HepG2 (cell line): ENCODE results near the gene RAPGEF5. TPM values are rescaled to one million over a fixed set of nuclear protein-coding genes. Genes with fewer than 3 reads are reported as not detected.

Experiments used
- ESRRA ChIP-seq: sonication (generic); formaldehyde crosslinking; IDR thresholded peaks from 2 replicates; pipeline ENCODE4 v1.5.1; 2020; ENCODE audit warnings: mild to moderate bottlenecking, low read depth, missing genetic modification reagents
- GZF1 ChIP-seq: sonication (generic); formaldehyde crosslinking; IDR thresholded peaks from 2 replicates; pipeline ENCODE4 v1.5.1; 2020; ENCODE audit warnings: mild to moderate bottlenecking, missing genetic modification reagents
- HIVEP1 ChIP-seq: sonication (generic); formaldehyde crosslinking; IDR thresholded peaks from 2 replicates; pipeline ENCODE4 v1.4.0; 2020; ENCODE audit warnings: mild to moderate bottlenecking, missing genetic modification reagents
- KMT2B ChIP-seq: IDR thresholded peaks from 2 replicates; pipeline ENCODE4 v1.6.1; 2016; ENCODE audit warnings: missing genetic modification reagents, missing compliant biosample characterization
- NCOA1 ChIP-seq: sonication (generic); formaldehyde crosslinking; IDR thresholded peaks from 2 replicates; pipeline ENCODE4 v1.9.0; 2021; ENCODE audit warnings: missing genetic modification reagents
- PAX8 ChIP-seq: sonication (generic); formaldehyde crosslinking; IDR thresholded peaks from 2 replicates; pipeline ENCODE4 v1.8.0; 2022; ENCODE audit warnings: mild to moderate bottlenecking, missing genetic modification reagents, borderline replicate concordance
- ZC3H4 ChIP-seq: sonication (generic); formaldehyde crosslinking; IDR thresholded peaks from 2 replicates; pipeline ENCODE4 v1.4.0; 2020; ENCODE audit warnings: missing genetic modification reagents, borderline replicate concordance
- ZNF282 ChIP-seq: fragments of 450-650 bp; IDR thresholded peaks from 2 replicates; pipeline ENCODE4 v1.6.1; 2018; ENCODE audit not compliant: partially characterized antibody
- ZNF543 ChIP-seq: sonication (generic); formaldehyde crosslinking; IDR thresholded peaks from 2 replicates; pipeline ENCODE4 v1.4.0; 2020; ENCODE audit warnings: mild to moderate bottlenecking, missing genetic modification reagents
- ZNF616 ChIP-seq: sonication (generic); formaldehyde crosslinking; IDR thresholded peaks from 2 replicates; pipeline ENCODE4 v1.5.0; 2020; ENCODE audit warnings: low read depth, mild to moderate bottlenecking, missing genetic modification reagents
- polyA plus RNA-seq, 8 experiments: library from polyadenylated mRNA; depleted of rRNA in 3 of 8; stranded (reverse) in 7 of 8; unstranded in 1 of 8; fragments of >200 nt; fragmentation: Illumina TruSeq in 4 of 8; extraction: Trizol in 4 of 8; gene quantifications; 2 replicates each; pipeline versions ENCODE4 v1.2.1 to v1.2.3, GENCODE V29; 2011 to 2016; ENCODE audit warnings: low read depth in 4 of 8, missing spikeins in 1 of 8, mixed read lengths in 1 of 8; ENCODE audit not compliant: insufficient read depth in 1 of 8
- total RNA-seq, 5 experiments: library from RNA; depleted of rRNA; stranded (reverse); fragments of >200 nt; fragmentation: Illumina TruSeq; extraction: Trizol; gene quantifications; 2 replicates each; pipeline ENCODE4 v1.2.3, GENCODE V29; 2016; ENCODE audit warnings: low read depth in 1 of 5
- TF ChIP-seq, protein P1 (sequence below): sonication (generic); formaldehyde crosslinking; IDR thresholded peaks from 2 replicates; pipeline ENCODE4 v1.5.1; 2020; ENCODE audit warnings: mild to moderate bottlenecking, missing genetic modification reagents, moderate library complexity
- TF ChIP-seq, protein P2 (sequence below): sonication (generic); formaldehyde crosslinking; IDR thresholded peaks from 2 replicates; pipeline ENCODE4 v1.4.0; 2020; ENCODE audit warnings: missing genetic modification reagents
- TF ChIP-seq, protein P3 (sequence below): sonication (generic); IDR thresholded peaks from 2 replicates; pipeline ENCODE4 v1.6.1; 2016; ENCODE audit warnings: low read depth, borderline replicate concordance
- TF ChIP-seq, protein P4 (sequence below): sonication (generic); formaldehyde crosslinking; IDR thresholded peaks from 2 replicates; pipeline ENCODE4 v1.4.0; 2020; ENCODE audit warnings: mild to moderate bottlenecking, missing genetic modification reagents
- TF ChIP-seq, protein P5 (sequence below): sonication (generic); formaldehyde crosslinking; IDR thresholded peaks from 2 replicates; pipeline ENCODE4 v1.4.0; 2020; ENCODE audit warnings: missing genetic modification reagents, mild to moderate bottlenecking, borderline replicate concordance

The RAPGEF5 gene
- total and polyA plus RNA-seq, 2 of the 13 experiments (the other 11 are each of a cell fraction or from before 2014, with no cell fraction given): 17.1 to 23.4 TPM

DNA sequence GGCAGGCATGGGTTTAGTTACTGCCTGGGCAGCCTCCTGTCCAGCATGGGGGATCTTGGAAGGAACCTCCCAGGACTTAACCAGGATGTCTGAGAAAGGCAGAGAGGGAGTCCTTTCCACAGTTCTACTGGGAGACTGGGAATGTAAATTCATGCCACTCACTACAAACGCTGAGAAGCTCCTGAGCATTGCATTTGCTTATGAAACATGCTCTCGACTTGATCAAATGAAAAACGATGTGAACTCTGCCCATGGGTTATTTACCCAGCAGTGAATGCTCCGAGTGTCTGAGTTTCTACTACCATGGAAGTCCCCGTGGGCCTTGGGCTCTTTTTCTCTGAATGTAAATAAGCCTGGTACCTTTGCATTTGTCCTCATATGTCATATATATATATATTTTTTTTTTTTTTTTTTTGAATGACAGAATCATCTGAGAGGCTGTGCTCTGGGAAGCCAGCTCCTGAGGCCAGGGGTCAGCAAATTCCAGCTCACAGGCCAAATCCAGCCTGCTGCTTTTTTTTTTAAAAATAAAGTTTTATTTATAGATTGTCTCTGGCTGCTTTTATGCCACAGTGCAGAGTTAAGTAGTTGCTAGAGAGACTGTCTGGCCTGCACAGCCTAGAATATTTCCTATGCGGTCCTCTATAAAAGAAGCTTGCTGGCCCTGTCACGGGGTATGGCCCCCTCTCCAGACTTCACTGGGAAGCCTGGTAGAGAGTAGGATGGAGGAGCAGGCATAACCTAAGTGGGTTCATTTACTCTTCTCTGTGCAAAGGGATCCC, 21.4 kb upstream of the RAPGEF5 start (continued):
- TF ChIP-seq GZF1 (CRISPR knock-in tag): no peak
- TF ChIP-seq ZNF616 (CRISPR knock-in tag): no peak
- no peak for TF ChIP-seq NCOA1 (CRISPR knock-in tag)
- no peak for TF ChIP-seq HIVEP1 (CRISPR knock-in tag)
- TF ChIP-seq ZNF543 (CRISPR knock-in tag): no peak
- TF ChIP-seq, protein P1, sequence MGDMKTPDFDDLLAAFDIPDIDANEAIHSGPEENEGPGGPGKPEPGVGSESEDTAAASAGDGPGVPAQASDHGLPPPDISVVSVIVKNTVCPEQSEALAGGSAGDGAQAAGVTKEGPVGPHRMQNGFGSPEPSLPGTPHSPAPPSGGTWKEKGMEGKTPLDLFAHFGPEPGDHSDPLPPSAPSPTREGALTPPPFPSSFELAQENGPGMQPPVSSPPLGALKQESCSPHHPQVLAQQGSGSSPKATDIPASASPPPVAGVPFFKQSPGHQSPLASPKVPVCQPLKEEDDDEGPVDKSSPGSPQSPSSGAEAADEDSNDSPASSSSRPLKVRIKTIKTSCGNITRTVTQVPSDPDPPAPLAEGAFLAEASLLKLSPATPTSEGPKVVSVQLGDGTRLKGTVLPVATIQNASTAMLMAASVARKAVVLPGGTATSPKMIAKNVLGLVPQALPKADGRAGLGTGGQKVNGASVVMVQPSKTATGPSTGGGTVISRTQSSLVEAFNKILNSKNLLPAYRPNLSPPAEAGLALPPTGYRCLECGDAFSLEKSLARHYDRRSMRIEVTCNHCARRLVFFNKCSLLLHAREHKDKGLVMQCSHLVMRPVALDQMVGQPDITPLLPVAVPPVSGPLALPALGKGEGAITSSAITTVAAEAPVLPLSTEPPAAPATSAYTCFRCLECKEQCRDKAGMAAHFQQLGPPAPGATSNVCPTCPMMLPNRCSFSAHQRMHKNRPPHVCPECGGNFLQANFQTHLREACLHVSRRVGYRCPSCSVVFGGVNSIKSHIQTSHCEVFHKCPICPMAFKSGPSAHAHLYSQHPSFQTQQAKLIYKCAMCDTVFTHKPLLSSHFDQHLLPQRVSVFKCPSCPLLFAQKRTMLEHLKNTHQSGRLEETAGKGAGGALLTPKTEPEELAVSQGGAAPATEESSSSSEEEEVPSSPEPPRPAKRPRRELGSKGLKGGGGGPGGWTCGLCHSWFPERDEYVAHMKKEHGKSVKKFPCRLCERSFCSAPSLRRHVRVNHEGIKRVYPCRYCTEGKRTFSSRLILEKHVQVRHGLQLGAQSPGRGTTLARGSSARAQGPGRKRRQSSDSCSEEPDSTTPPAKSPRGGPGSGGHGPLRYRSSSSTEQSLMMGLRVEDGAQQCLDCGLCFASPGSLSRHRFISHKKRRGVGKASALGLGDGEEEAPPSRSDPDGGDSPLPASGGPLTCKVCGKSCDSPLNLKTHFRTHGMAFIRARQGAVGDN: no peak
- no peak for TF ChIP-seq ZC3H4
- TF ChIP-seq, protein P2, sequence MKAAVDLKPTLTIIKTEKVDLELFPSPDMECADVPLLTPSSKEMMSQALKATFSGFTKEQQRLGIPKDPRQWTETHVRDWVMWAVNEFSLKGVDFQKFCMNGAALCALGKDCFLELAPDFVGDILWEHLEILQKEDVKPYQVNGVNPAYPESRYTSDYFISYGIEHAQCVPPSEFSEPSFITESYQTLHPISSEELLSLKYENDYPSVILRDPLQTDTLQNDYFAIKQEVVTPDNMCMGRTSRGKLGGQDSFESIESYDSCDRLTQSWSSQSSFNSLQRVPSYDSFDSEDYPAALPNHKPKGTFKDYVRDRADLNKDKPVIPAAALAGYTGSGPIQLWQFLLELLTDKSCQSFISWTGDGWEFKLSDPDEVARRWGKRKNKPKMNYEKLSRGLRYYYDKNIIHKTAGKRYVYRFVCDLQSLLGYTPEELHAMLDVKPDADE (CRISPR knock-in tag): no peak
- TF ChIP-seq KMT2B (CRISPR knock-in tag): no peak
- TF ChIP-seq, protein P3, sequence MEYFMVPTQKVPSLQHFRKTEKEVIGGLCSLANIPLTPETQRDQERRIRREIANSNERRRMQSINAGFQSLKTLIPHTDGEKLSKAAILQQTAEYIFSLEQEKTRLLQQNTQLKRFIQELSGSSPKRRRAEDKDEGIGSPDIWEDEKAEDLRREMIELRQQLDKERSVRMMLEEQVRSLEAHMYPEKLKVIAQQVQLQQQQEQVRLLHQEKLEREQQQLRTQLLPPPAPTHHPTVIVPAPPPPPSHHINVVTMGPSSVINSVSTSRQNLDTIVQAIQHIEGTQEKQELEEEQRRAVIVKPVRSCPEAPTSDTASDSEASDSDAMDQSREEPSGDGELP: no peak
- no peak for TF ChIP-seq ESRRA (CRISPR knock-in tag)
- TF ChIP-seq, protein P4, sequence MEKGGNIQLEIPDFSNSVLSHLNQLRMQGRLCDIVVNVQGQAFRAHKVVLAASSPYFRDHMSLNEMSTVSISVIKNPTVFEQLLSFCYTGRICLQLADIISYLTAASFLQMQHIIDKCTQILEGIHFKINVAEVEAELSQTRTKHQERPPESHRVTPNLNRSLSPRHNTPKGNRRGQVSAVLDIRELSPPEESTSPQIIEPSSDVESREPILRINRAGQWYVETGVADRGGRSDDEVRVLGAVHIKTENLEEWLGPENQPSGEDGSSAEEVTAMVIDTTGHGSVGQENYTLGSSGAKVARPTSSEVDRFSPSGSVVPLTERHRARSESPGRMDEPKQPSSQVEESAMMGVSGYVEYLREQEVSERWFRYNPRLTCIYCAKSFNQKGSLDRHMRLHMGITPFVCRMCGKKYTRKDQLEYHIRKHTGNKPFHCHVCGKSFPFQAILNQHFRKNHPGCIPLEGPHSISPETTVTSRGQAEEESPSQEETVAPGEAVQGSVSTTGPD (CRISPR knock-in tag): no peak
- no peak for TF ChIP-seq ZNF282
- TF ChIP-seq, protein P5, sequence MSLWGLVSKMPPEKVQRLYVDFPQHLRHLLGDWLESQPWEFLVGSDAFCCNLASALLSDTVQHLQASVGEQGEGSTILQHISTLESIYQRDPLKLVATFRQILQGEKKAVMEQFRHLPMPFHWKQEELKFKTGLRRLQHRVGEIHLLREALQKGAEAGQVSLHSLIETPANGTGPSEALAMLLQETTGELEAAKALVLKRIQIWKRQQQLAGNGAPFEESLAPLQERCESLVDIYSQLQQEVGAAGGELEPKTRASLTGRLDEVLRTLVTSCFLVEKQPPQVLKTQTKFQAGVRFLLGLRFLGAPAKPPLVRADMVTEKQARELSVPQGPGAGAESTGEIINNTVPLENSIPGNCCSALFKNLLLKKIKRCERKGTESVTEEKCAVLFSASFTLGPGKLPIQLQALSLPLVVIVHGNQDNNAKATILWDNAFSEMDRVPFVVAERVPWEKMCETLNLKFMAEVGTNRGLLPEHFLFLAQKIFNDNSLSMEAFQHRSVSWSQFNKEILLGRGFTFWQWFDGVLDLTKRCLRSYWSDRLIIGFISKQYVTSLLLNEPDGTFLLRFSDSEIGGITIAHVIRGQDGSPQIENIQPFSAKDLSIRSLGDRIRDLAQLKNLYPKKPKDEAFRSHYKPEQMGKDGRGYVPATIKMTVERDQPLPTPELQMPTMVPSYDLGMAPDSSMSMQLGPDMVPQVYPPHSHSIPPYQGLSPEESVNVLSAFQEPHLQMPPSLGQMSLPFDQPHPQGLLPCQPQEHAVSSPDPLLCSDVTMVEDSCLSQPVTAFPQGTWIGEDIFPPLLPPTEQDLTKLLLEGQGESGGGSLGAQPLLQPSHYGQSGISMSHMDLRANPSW: no peak
- TF ChIP-seq PAX8 (CRISPR knock-in tag): no peak
